ENCODE measurements around the gene LCN10.

The LCN10 gene

DNA sequence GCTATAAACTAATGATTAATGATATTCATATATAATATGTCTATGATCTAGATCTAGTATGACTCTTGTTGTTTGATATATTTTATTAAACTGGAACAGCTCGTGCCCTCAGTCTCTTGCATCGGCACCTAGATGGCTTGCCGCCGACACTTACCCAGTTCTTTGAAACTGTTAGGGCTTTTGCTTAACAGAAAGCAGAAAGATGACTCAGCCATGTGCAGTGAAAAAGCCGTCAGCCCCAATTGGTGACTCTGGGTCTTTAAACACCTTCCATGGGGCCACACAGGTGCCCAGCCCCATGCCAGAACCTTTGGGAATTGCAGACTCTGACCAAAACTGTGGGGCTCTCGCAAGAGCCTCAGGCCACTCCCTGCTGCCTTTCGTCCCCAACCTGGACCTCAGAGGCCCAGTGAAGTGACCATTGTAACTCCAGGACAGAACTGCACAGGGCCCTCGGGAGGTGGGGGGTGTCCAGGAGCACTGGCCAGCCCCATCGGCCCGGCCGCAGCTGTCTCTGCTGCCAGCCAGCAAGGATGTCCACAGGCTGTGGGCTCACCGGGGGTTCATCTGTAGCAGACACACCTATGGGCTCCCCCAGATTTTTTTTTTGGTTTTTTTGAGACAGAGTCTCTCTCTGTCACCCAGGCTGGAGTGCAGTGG is 7.8 kb downstream of the LCN10 start:
- no peak for FAIRE-seq

GRCh38 chr9:136733611-136734010 is 9.1 kb downstream of the LCN10 start:
- no peak for FAIRE-seq

GRCh38 chr9:136732444-136733178 is 10.1 kb downstream of the LCN10 start:
- FAIRE-seq = no peak

DNA sequence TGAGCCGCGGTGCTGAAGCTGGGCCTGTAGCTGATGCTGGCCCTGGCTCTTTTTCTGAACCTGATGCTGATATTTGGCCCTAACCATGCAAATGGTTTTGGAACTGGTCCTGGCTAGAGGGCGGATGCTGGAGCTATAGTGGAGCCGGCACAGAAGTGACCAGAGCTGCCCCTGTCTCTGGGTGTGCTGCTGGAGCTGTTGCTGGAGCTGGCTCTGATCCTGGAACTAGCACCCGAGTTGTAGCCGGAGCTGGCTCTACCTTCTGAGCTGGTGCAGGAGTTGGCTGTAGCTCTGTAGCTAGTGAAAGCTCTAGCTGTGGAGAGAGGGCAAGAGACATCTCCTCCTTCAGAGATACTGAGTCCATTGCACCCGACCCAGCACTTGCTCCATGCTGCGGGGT is 12.8 kb downstream of the LCN10 start:
- FAIRE-seq = no peak

DNA sequence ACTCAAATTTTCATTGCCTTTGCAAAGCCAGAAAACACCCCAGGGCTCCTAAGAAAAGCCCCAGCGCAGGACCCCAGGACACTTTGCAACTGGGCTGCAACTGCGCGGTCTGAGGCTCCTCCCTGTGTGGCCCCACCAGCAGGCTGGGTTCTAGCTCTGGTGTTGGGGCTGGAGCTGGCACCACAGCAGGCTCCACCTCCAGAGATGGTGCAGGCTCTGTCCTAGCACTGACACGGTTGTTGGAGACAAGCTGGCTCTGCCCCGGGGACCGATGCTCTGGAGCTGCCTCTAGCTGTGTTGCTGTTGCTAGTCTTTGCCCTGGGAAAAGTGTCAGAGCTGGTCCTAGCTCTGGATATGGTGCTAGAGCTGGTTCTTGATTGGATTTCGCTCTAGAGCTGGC is 13.6 kb downstream of the LCN10 start:
- no peak for FAIRE-seq

DNA sequence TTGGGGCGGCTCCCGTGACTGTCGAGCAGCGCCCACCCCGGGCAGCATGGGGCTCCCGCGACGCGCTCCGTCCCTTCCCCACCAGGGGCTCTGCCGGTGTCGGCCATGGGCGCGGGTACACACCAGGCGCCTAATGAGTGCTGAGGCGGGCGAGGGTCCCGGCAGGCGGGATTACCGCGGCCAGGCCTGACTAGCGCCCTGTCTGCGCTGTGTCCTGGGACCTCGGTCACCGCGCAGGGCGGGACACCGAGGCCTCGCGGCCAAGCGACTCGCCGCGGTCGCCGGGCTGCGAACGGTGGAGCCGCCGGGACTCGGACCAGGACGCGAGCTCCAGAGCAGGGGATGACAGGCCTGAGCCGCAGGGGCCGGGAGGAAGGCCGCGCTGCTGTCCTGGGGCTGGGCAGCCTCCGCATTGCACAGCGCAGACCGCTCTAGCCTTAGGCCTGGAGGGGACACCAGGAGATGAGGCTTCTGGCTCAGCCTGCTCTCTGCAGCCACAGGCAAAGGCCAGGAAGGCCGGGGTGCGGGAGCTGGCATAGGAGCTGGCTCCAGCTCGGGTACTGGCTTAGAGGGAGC is 14.1 kb downstream of the LCN10 start:
- FAIRE-seq = no peak

DNA sequence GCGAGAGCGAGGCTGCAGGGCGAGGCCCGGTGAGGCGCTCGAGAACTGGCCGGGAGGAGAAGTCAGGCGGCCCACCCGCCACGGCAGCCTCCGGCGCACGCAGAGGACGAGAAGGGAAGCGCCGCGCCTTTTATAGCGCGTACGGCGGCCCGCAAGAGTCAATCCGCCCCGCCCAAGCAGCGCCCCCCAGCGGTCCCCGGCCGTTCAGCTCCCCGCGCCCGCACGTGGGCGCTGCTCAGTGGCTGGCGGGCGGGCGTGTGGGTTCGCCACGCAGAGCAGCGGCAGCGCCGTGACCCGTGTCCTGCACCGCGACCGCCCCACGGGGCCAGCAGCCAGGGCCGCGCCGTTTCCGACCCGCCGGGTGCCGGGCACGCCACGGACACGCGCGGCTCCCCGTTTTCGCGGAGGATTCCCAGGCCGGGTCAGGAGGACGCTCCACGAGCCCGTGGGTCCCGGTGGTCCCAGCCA is 14.6 kb downstream of the LCN10 start:
- FAIRE-seq = no peak

DNA sequence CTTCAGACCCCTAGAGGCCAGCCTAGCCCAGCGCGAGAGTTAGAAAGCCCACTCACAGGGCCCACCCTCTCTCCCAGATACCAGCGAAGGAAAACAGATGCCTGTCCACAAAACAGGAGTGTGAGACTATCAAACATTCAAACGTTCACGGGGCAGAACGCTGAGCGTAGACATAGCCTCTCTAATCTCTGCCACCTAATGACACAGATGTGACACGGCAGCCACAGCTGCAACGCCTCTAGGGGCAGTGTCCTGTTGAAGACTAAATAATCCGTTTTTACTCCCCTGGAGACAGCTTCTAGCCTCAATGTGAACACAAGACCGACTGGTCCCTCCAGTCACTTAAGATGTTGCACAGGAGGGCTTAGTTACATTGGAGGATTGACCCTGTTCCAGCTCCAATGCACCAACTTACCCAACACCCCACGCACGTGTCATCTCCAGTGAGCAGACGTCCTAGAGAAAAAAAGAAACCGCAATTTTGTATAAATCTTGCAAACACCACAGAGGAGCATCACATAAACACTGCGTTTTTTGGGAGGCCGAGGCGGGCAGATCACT is 16.0 kb downstream of the LCN10 start:
- FAIRE-seq = no peak

GRCh38 chr9:136726118-136726517 is 16.6 kb downstream of the LCN10 start:
- no peak for FAIRE-seq

DNA sequence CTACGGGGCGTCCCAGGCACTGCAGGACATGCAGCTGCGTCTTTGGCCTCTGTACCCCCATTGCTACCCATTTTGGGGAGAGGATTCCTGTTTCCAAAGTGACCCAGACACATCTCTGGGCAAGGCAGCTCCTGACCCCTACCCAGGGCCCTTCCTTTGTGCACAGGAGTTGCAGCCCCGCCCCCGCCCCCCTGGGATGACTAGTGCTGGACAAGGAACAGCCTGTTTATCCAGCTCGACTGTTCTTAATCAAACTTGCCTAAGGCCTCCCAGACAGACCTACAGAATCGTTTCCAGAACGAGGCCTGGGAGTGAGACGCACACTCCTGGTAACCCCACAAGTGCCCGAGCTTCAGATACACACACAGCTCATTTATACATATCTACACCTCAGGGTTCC is 17.1 kb downstream of the LCN10 start:
- FAIRE-seq = no peak

DNA sequence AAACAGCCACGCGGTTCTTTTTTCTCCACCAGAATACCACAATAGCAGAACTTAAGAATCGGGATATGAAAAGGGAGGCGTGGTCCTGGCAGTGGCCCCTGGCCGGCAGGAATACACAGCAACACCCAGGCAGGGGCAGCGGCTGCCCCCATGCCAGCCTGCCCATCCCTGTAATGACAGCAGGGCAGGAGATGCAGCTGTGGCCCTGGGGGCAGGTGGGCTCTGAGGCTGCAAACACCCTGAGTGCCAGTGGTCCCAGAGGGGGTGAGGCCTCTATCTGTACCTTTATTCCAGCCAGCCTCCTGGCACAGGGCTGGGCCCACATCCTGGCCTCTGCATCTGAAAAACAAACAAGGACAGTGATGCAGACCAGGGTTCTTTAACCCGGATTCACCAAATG is 18.0 kb downstream of the LCN10 start:
- FAIRE-seq = no peak

DNA sequence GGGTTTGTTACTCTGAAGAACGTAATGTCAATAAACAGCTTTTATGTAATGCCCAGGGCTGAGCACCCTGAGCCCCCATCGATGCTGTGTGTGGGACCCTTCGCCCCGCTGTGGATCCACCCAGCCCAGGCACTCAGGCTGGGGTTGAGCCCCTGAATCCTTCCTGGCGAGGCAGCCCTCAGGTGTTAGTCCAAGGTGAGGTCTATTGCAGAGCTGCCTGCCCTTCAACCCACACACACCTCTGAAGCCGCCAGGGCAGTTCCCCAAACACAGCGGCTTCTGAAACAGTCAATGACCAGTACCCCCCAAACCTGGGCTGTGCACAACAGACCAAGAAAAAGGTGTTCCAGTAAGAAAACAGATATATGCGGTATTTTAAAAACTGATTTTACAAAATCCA is 18.8 kb downstream of the LCN10 start:
- no peak for FAIRE-seq

DNA sequence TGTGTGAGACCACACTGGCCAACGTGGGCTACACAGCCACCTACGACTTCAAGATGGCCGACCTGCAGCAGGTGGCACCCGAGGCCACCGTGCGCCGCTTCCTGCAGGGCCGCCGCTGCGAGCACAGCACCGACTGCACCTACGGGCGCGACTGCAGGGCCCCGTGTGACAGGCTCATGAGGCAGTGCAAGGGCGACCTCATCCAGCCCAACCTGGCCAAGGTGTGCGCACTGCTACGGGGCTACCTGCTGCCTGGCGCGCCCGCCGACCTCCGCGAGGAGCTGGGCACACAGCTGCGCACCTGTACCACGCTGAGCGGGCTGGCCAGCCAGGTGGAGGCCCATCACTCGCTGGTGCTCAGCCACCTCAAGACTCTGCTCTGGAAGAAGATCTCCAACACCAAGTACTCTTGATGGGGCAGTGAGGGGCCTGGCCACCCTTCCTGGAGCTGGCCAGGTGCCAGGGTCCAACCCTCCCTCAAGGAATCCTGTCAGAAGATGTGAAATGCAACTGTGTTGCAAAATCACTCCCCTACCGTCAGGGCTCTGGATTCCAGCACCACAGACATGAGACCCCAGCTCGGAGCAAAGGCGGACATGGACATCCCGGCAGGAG is 19.3 kb downstream of the LCN10 start:
- FAIRE-seq = no peak

DNA sequence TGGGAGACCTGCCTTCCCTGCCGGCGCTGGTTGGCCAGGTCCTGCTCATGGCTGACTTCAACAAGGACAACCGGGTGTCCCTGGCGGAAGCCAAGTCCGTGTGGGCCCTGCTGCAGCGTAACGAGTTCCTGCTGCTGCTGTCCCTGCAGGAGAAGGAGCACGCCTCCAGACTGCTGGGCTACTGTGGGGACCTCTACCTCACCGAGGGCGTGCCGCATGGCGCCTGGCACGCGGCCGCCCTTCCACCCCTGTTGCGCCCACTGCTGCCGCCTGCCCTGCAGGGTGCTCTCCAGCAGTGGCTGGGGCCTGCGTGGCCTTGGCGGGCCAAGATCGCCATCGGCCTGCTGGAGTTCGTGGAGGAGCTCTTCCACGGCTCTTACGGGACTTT is 19.8 kb downstream of the LCN10 start:
- FAIRE-seq = no peak

DNA sequence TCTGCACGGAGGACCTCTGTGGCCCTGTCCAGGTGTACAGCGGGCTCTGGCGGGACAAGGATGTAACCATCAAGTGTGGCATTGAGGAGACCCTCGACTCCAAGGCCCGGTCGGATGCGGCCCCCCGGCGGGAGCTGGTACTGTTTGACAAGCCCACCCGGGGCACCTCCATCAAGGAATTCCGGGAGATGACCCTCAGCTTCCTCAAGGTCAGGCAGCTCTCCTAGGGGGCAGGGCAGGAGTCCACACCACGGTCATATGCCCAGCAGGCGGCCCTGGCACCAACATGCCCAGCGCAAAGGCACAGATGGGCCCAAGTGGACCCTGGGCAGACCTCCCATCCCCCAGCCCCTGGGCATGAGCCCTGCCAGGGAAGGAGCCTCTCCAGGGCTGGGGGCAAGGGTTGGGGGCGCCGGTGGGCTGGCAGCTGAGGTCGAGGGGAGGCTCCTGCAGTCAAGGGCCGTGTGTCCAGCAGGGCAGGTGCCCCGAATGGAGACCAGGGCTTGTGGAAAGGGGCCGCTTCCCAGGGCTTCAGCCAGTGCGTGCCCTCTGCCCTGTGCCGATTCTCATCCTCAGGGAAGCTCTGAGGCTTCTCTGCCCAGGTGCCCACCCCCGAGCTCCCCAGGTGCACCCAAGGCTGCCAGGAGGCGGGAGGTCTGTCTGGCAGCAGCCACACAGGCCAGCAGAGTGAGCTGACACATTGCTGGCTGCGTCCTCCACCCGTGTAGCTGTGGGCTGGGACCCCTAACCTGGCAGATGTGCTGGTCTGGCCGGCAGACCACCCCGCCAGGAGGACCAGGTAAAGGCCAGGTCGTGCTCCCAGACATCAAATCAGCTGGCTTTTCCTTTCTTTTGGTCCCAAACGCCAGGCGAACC is 20.4 kb downstream of the LCN10 start:
- no peak for FAIRE-seq

GRCh38 chr9:136721339-136722092 is 21.2 kb downstream of the LCN10 start:
- FAIRE-seq = no peak

- FAIRE-seq = no peak
Measured at GRCh38 chr9:136720898-136721338, 21.8 kb downstream of the LCN10 start.

- no peak for FAIRE-seq
Measured at GRCh38 chr9:136720251-136720897, 22.4 kb downstream of the LCN10 start.

- FAIRE-seq = no peak
Measured at GRCh38 chr9:136719195-136719880, 23.4 kb downstream of the LCN10 start.

Data from TTC549 (cell line).